Keratinocyte (primary cell): ENCODE data around the gene CFAP46.

Experiments
- CTCF ChIP-seq, 3 experiments: IDR thresholded peaks in 1 of 3; conservative IDR thresholded peaks in 1 of 3; optimal IDR thresholded peaks in 1 of 3; 2 replicates in 2 of 3; 3 replicates in 1 of 3; pipeline versions ENCODE3 to v1.5.1; 2011; ENCODE audit warnings: low read length in 3 of 3, mild to moderate bottlenecking in 3 of 3, moderate library complexity in 2 of 3, control low read depth in 1 of 3, inconsistent platforms in 1 of 3; ENCODE audit not compliant: insufficient read depth in 2 of 3; ENCODE audit errors: extremely low read depth in 1 of 3
- EZH2 ChIP-seq: IDR thresholded peaks from one replicate; pipeline ENCODE4 v1.6.1; 2012; ENCODE audit warnings: inconsistent platforms, mild to moderate bottlenecking, low read length, moderate library complexity

DNA sequence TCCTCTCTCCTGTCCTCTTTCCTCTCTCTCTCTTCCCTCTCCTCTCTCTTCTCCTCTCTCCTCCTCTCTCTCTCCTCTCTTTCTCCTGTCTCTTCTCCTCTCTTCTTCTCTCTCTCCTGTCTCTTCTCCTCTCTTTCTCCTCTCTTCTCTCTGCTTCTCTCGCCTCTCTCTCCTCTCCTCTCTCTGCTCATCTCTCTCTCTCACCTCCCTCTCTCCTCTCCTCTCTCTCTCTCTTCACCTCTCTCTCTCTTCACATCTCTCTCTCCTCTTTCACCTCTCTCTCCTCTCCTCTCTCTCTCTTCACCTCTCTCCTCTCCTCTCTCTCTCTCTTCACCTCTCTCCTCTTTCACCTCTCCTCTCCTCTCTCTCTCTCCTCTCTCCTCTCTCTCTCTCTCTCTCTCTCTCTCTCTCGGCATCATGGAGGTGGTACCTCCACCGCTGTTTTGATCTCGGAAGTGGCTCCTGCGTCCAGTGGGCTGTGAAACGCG, 30.1 kb downstream of the CFAP46 start:
- TF ChIP-seq CTCF (optimal IDR thresholded peaks at IDR 0.05 in 1 of 3, IDR thresholded peaks at IDR 0.05 in 1 of 3, conservative IDR thresholded peaks at IDR 0.05 in 1 of 3; ENCODE audit: extremely low read depth in 1 of 3, insufficient read depth in 2 of 3, low read length in 3 of 3), result no peak
- no peak for TF ChIP-seq EZH2
